Urothelium cell line (cell line): ENCODE results near the gene ITSN1.

Source experiments
- DNase-seq: peaks from one replicate; pipeline ENCODE4 v3.0.0; 2011; ENCODE audit warnings: low spot score, mixed read lengths
- FAIRE-seq: peaks from 2 replicates; lab custom pipeline; 2011; peaks lifted over from hg19 to GRCh38; lab: Jason Lieb, UNC

ITSN1 gene

GRCh38 chr21:33801424-33802405, 159.4 kb downstream of the ITSN1 start:
- FAIRE-seq (no peak), DNase-seq (no peak)

GRCh38 chr21:33802481-33802880, 160.2 kb downstream of the ITSN1 start:
- DNase-seq, result no peak
- FAIRE-seq, result no peak

DNA sequence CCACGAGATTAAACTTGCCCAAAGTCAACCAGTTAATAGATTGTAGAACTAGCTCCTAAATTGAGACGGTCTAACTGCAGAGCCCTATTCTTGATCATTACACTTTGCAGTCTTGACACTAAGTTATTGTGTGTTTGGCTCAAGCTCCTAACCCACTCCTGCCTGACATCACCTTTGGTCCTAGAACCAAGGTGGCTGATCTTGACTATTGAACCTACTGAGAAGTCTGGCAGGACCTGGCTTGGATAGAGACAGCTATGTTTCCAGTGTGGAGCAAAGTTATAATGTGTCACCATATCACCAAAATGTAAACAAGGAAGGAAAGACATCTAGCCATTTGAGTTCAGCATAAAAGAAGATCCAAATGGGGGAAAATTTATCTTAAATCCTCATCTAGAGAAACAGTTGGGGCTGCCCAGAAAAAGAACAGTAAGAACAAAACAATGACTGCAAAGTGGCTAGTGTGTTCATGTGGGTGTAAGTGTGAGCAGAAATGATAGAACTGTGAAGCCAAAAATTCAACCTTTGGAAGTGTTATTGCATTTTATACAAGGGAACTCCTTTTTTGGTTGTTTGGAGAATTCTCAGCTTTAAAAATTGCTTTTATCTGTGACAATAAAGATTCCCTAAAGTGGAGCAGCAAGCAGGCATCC, 166.5 kb downstream of the ITSN1 start:
- DNase-seq (no peak), FAIRE-seq (no peak)

GRCh38 chr21:33810766-33811165, 168.5 kb downstream of the ITSN1 start:
- no peak for FAIRE-seq
- no peak for DNase-seq

DNA sequence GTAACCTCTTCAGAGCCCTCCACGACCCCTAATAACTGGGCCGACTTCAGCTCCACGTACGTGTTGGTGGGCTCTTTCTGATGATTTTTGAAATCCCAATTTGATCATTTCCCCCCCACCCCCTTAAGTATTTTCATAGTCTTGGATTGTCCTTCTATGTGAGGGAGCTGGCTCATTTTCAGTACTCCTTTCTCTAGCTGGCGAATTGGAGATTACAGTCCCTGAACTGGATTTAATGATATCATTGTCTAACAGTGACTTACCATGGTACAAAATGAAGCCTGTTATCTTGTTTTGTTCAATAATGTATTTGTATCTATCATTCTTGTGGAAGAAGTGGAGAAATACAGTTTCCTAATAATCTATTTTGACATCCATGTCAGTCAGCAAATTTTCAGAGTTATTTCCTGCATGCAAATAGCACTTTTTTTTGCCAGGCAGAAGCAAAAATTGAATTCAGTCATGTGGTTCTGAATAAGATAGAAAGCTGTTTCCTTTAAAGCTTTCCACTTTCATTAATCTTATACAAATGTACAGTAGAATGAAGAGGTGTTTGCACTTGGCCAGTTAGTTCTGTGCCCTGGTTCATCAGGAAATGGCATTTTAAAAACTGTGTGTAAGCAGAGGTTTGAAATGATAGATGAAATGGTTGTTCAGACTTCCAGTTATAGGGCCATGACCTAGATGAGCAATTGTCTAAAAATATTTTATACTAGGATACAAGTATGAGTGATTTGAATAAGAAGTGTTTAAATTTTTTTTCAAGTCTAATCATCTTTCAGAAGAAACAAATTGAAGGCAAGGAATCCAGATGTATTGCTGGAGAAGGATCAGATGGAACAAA, 169.1 kb downstream of the ITSN1 start:
- DNase-seq, result no peak
- no peak for FAIRE-seq

- FAIRE-seq (no peak), DNase-seq (no peak)
These were observed 171.6 kb downstream of the ITSN1 start for GRCh38 chr21:33813832-33814365.

GRCh38 chr21:33815143-33815707, 172.9 kb downstream of the ITSN1 start:
- FAIRE-seq (no peak), DNase-seq (no peak)

- FAIRE-seq (no peak), DNase-seq (no peak)
These were observed 173.9 kb downstream of the ITSN1 start for GRCh38 chr21:33816174-33816573.

DNA sequence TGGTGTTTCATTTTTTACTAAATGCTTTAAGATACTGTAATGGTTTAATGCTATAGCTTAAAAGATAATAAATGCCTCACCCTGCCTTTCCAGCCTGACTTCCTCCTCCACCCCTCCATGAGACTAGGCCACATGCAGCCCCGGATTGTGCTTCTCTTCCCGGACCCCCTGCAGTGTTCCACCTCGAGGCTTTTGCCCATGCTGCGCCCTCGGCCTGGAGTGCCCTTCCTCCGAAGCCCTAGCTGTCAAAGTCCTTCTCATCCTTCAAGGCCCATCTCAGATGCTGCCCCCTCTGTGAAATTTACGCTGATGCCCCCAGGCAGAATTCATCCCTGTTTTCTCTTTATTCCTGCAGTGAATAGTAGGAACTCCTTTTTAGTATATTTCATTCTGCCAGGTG, 174.8 kb downstream of the ITSN1 start:
- FAIRE-seq (no peak), DNase-seq (no peak)

GRCh38 chr21:33817663-33818451, 175.6 kb downstream of the ITSN1 start:
- DNase-seq, result no peak

DNA sequence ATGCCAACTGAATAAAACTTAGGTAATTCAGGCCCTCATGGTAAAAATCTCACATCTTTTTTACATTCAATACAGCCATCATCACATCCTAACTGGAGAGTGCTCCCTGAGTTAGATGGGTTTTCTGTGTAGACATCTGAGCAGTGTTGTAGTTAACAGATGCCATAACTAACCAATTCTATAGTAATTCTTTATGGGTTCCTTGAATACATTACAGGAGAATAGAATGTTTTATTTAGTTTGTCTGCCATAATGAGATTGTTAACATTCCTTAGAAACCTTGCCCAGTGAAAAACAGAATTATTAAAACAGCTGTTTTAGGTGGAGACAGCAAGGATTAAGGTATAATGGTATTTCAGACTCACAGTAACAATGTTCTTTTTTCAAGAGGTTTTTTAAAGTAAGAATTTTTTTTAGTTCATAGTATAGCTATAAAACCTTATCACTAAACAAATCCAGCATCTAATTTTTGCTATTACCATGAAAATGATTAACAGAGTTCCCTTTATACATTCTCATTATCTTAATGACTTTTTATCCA, 178.0 kb downstream of the ITSN1 start:
- FAIRE-seq (no peak), DNase-seq (no peak)

More at GRCh38 chr21:33817663-33818451, 175.6 kb downstream of the ITSN1 start:
- FAIRE-seq, result no peak

DNA sequence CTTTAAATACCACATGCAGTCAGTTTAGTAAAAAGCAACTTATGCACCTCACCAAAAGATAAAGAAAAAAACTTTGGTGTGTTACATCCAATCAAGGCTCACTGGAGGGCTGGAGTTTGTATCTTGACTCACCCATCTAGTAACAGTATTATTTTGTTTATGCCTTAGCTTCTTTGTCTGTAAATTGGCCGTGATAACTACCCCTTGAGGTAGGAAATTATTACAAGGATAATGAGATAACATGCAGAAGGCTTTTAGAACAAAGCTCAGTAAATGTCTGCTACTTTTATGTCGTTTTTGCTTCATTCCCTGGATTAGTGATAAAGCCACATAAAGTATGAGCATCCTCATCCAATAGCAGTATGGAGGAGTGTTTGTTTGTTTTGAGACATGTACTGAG, 178.5 kb downstream of the ITSN1 start:
- DNase-seq (no peak), FAIRE-seq (no peak)

GRCh38 chr21:33821503-33822322, 179.4 kb downstream of the ITSN1 start:
- DNase-seq (no peak), FAIRE-seq (no peak)

DNA sequence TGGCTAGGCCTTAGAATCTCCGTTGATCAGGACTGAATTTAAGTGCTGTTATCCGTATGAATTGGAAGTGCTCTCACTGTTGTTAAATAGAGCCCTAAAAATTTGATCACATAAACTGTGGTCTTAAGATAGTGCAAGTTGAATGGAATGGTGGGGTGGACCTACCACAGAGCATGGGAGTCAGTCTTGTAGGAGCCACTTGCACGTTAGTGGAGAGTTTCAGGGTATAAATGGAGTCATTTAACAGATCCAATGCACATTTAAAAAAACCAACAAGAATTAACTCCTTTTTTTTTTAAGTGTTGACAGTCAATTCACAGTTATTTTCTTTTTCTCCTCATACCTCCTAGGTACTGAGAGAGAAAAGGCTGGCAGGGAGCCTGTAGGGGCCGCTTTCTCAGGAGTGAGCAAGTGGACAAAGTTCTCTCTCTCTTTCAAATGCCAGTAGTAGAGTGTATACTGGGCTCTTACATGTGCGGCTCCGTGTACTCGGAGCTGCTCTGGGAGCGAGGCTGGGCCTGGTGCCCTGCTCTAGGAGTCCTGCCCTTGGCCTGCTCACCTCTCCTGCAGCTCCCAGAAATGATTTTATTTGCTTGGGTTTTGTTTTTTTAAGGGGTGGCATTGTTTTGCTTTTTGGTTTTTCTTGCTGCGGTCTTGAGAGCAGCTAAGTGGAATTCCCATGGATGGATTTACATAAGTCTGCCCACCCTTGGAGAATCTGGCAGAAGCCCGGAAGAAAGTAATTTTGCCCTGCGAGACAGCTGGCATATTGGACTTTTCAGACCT, 182.0 kb downstream of the ITSN1 start:
- no peak for DNase-seq
- FAIRE-seq, result no peak

DNA sequence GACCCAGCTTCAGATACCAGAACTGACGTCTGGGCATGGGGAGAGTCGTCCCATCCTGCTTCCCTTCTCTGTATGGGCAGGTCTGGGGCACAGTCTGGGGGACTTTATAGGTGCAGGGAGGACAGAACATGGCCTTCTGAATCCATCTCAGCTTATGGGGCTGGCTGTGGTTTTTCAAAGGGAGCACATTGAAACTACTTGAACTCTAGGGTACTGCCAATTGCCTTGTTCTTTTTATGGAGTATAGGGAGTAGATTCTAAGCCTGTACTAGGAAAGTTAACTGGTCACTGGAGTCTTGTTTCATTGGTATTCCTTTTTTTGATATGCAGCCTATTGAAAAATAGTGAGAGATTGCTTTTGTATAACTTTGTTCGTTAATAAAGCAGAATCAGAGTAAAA, 183.1 kb downstream of the ITSN1 start:
- FAIRE-seq, result no peak
- no peak for DNase-seq

GRCh38 chr21:33825915-33826314, 183.6 kb downstream of the ITSN1 start:
- no peak for DNase-seq
- FAIRE-seq, result no peak

DNA sequence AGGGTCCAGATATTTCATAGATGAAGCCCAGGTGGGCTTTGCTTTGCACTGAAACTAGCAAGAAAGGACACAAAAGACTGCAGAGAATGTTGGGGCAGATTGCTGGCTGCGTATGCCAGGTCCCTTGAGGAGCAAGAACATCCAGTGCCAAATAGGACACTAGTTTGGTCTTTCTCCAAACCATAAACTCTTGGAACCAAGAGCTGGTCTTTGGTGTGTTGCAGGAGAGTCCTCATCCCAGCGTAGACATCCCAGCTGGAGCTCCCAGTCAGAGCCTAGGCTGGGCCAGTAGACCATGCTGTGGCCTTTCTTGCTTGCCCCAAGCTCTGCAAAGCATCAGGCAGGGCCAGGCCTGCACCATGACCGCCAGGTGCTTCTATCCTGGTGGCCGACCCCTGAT, 185.8 kb downstream of the ITSN1 start:
- FAIRE-seq, result no peak
- DNase-seq, result no peak

DNA sequence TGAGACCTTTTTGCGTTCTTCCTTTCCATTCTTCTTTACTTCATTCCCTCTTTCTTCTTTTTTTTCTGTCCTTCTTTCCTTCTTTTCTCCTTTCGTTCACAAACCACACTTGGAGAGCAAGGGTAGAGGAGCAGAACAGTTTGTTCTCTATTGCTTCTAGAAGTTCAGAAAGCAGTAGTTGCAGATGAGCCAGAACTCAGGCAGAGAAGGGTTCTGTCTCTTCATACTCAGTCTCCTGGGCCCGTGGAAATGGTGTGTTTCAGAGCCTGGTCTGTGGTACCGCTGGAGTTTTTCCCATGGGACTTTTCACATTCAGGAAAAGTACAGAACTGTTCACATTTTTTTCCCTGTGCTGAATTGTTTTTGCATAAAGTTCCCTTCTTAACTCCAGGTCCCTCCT, 186.3 kb downstream of the ITSN1 start:
- DNase-seq (no peak), FAIRE-seq (no peak)
